Stimulated activated CD4-positive, alpha-beta T cell treated with anti-CD3 and anti-CD28 coated beads, TNF-alpha, amount 100 ng/mL, for 1 hour (primary cell): ENCODE results near the gene PAPSS2.

Experiments
- DNase-seq, 3 donors: peaks; one replicate each; pipeline ENCODE4 v3.0.0-alpha.2; 2020; ENCODE audit warnings: low read depth in 3 of 3, low spot score in 1 of 3

PAPSS2 gene

GRCh38 chr10:87669752-87670151, 10.1 kb downstream of the PAPSS2 start:
- DNase-seq: no peak

GRCh38 chr10:87670586-87670985, 10.9 kb downstream of the PAPSS2 start:
- no peak for DNase-seq

- DNase-seq: no peak
Observed at GRCh38 chr10:87671139-87671815, 11.6 kb downstream of the PAPSS2 start.

GRCh38 chr10:87672551-87672950, 12.9 kb downstream of the PAPSS2 start:
- DNase-seq: no peak

DNA sequence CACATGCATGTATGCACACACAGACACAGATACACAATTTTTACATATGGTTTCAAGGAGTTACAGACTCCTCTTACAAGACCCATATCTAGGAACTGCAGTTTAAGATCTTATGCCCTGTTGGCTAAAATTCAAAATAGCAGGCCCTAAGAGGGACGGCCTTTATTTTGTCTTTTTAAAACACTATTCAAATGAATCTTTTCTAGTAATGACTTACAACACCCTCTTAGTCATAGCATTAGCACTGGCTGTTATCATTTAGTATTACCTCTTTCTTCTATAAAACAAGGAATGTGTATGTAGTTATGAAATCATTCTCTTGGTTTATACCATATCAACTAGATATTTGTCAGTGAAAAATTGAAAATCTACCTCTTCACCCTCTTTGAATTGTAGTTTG, 15.3 kb downstream of the PAPSS2 start:
- DNase-seq: no peak

DNA sequence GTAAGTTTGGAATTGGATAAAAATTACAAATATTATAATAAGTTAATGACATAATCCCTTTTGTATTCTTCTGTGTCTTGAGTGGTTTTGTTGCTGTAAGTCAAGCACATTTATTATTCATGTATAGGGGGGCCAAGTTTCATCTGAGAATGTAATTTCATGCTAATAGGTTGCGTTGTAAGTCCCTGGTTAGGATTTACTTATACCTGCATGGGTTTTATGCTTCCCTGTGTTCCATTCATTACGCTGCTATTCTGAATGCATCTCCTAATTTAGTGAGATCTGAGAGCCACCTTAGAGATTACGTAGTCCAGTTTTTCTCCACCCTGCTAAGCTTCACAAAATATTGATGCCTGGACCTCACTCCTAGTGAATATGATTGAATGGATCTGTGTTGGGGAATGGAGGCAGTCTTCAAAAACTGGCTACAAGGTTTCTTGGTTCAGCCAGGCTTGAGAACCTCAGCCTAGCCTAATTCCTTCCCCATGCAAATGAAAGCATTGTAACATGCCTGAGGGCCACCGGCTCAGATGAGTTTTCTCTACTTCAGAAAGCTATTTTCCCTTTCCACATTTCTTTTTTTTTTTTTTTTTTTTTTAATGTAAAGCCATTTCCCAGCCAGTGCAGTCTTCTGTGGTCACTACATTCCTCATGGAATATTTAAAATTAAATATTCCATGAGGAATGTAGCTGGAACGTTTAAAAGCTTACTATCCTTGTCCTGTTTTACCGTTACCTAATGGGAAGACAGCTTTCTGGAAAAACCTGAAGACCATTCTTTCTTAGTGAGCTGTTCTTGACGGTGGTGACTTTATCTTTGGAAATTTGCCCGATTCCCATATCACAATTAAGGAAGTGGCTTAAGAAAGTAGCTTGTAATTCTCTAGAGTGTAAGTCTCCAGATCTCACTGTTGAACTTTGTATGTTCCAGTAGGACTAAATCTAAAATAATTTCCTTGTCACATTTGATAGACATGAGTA, 16.0 kb downstream of the PAPSS2 start:
- DNase-seq: no peak

DNA sequence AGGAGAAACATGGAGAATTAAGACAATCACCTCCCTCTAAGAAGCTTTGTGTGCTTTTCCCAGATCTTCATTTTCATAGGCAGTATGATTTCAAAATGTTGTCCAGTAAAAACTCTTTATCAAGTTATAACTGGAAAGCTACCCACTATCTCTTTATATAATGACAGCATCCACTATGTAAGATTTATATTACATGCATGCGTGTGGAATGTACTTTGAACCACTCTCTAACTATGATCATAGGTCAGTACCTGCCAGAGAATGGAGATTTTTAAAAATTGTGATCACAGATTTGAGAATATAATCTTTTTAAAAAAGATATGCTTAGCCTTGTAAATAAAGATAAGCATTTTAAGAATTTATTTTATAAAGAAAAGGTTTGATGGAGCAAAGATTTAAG, 17.9 kb downstream of the PAPSS2 start:
- DNase-seq: no peak

DNA sequence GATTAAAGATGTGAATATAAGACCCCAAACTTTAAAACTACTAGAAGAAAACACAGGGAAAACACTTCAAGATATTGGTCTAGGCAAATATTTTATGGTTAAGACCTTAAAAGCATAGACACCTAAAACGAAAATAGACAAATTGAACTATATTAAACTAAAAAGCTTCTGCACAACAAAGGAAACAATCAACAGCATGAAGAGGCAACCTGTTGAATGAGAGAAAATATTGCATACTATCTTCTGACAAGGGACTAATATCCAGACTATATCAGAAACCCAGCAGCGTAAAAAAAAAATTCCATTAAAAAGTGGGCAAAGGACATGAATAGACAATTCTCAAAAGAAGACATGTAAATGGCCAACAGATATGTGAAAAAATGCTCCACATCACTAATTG, 18.6 kb downstream of the PAPSS2 start:
- no peak for DNase-seq

- no peak for DNase-seq
Observed at GRCh38 chr10:87683356-87683755, 23.7 kb downstream of the PAPSS2 start.

GRCh38 chr10:87684001-87684638, 24.4 kb downstream of the PAPSS2 start:
- no peak for DNase-seq

- no peak for DNase-seq
Observed at GRCh38 chr10:87685832-87686574, 26.3 kb downstream of the PAPSS2 start.

GRCh38 chr10:87691506-87692070, 31.9 kb downstream of the PAPSS2 start:
- DNase-seq: no peak

- DNase-seq: no peak
Observed at GRCh38 chr10:87692956-87693484, 33.3 kb downstream of the PAPSS2 start.

GRCh38 chr10:87694011-87694794, 34.5 kb downstream of the PAPSS2 start:
- DNase-seq: no peak

GRCh38 chr10:87695074-87695473, 35.4 kb downstream of the PAPSS2 start:
- no peak for DNase-seq

GRCh38 chr10:87696922-87697745, 37.5 kb downstream of the PAPSS2 start:
- DNase-seq: no peak

- no peak for DNase-seq
Observed at GRCh38 chr10:87700031-87700796, 40.5 kb downstream of the PAPSS2 start.
